ENCODE data around the gene ACER3.

DNA sequence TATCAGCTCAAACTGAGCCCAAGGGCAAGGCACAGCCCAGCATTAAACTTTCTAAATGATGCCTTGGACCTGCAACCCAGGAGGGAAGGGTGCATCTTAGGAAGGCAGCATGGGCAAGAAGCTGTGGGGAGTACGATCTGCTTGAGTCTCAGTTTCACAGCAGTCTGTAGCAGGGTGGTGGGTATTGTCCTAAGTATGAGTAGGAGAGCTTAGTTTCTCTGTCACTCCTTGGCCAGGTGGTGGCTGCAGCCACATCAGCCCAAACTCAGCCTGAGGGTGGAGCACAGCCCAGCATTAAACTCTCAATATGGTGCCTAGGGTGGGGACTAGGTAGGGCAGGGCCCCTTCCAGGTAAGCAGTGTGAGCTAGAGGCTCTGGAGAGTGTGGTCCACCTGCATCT, 85.5 kb downstream of the ACER3 start:
- TF ChIP-seq, protein P1, sequence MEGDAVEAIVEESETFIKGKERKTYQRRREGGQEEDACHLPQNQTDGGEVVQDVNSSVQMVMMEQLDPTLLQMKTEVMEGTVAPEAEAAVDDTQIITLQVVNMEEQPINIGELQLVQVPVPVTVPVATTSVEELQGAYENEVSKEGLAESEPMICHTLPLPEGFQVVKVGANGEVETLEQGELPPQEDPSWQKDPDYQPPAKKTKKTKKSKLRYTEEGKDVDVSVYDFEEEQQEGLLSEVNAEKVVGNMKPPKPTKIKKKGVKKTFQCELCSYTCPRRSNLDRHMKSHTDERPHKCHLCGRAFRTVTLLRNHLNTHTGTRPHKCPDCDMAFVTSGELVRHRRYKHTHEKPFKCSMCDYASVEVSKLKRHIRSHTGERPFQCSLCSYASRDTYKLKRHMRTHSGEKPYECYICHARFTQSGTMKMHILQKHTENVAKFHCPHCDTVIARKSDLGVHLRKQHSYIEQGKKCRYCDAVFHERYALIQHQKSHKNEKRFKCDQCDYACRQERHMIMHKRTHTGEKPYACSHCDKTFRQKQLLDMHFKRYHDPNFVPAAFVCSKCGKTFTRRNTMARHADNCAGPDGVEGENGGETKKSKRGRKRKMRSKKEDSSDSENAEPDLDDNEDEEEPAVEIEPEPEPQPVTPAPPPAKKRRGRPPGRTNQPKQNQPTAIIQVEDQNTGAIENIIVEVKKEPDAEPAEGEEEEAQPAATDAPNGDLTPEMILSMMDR (IDR thresholded peaks at IDR 0.05; ENCODE audit: insufficient read depth, low read length), result no peak
- TF ChIP-seq POLR2AphosphoS5 (IDR thresholded peaks at IDR 0.05; ENCODE audit: low read depth) (no peak), GABPA (IDR thresholded peaks at IDR 0.05; ENCODE audit: low read depth) (no peak), SPI1 (IDR thresholded peaks at IDR 0.05; ENCODE audit: borderline replicate concordance, low read depth) (no peak)
- TF ChIP-seq, protein P2, sequence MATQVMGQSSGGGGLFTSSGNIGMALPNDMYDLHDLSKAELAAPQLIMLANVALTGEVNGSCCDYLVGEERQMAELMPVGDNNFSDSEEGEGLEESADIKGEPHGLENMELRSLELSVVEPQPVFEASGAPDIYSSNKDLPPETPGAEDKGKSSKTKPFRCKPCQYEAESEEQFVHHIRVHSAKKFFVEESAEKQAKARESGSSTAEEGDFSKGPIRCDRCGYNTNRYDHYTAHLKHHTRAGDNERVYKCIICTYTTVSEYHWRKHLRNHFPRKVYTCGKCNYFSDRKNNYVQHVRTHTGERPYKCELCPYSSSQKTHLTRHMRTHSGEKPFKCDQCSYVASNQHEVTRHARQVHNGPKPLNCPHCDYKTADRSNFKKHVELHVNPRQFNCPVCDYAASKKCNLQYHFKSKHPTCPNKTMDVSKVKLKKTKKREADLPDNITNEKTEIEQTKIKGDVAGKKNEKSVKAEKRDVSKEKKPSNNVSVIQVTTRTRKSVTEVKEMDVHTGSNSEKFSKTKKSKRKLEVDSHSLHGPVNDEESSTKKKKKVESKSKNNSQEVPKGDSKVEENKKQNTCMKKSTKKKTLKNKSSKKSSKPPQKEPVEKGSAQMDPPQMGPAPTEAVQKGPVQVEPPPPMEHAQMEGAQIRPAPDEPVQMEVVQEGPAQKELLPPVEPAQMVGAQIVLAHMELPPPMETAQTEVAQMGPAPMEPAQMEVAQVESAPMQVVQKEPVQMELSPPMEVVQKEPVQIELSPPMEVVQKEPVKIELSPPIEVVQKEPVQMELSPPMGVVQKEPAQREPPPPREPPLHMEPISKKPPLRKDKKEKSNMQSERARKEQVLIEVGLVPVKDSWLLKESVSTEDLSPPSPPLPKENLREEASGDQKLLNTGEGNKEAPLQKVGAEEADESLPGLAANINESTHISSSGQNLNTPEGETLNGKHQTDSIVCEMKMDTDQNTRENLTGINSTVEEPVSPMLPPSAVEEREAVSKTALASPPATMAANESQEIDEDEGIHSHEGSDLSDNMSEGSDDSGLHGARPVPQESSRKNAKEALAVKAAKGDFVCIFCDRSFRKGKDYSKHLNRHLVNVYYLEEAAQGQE (IDR thresholded peaks at IDR 0.05; ENCODE audit: insufficient replicate concordance, low read depth), result no peak

All from HL-60 (cell line).